ENCODE measurements around the gene ORC5. TPM values are rescaled to one million over a fixed set of nuclear protein-coding genes. Genes with fewer than 3 reads are reported as not detected.
A peak's percentile ranks its signal among the peaks of the same experiment; 100 is the strongest.
"Not testable (repeated sequence)": the region's sequence is repeated elsewhere in the genome, so short reads cannot be mapped to it uniquely, and the experiment has no call there.

Gene ORC5
- total RNA-seq, 3 donors from 2014 or later (not counting 1 experiment from before 2014, with no cell fraction given): 7.3 to 13.6 (median 11.8) TPM

DNA sequence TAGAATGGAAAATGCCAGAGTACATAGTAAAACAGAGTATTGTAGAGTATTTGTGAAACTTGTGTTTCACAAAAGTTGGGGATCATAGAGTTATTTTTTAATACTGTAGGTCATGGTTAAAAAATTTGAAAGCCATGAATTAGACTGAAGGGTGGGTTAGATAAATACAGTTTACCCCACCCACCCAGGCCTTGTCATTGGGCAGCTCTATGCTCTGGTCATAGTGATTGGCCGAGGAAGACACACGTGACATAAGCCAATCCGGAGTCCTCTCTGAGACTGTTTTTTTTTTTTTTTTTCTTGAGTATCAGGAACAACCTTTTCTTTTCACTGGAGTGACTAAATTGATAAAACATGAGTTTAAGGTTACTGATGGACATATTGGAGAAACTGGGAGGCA lies 33.3 kb upstream of the ORC5 start:
- intact Hi-C loops (cut with micrococcal nuclease): no loop called here
- H3K9me3 Mint-ChIP-seq: no peaks in the 10 kb centered on the region
- TF ChIP-seq, protein P1, sequence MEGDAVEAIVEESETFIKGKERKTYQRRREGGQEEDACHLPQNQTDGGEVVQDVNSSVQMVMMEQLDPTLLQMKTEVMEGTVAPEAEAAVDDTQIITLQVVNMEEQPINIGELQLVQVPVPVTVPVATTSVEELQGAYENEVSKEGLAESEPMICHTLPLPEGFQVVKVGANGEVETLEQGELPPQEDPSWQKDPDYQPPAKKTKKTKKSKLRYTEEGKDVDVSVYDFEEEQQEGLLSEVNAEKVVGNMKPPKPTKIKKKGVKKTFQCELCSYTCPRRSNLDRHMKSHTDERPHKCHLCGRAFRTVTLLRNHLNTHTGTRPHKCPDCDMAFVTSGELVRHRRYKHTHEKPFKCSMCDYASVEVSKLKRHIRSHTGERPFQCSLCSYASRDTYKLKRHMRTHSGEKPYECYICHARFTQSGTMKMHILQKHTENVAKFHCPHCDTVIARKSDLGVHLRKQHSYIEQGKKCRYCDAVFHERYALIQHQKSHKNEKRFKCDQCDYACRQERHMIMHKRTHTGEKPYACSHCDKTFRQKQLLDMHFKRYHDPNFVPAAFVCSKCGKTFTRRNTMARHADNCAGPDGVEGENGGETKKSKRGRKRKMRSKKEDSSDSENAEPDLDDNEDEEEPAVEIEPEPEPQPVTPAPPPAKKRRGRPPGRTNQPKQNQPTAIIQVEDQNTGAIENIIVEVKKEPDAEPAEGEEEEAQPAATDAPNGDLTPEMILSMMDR (IDR thresholded peaks at IDR 0.05): no peak

DNA sequence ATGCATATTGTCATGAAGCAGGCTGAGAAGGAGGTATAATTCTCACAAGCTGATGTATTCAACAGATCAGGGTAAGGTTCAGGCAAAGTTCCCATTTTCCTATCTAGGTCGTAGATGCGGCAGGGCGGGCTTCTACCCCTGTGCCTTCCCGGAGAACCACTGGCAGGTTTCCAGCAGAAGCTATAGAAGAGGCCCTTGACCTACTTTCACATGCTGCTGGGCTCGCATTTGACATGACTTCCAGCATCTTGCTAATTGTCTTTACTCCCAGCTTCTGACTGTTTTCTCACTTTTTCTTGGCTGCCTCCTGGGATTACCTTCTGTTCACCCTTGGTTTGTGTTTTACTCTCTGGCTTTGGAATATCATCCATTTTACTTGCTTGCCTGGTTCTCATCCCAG lies 32.6 kb upstream of the ORC5 start:
- no peak overlapping the region for H3K4me3 ChIP-seq (ENCODE audit: low read length)
- Mint-ChIP-seq H3K4me1 (no peaks in the 10 kb centered on the region), H3K27me3 (ENCODE audit: low read depth in 2 of 2) (peaks cover 26 to 46% of the 10 kb centered on the region in 2 donors), H3K4me3 (no peak overlapping the region), H3K27ac (no peak overlapping the region), H3K36me3 (no peaks in the 10 kb centered on the region), H3K9me3 (no peaks in the 10 kb centered on the region)
- intact Hi-C loops (cut with micrococcal nuclease): no loop called here
- H3K9me3 ChIP-seq (ENCODE audit: control insufficient read depth, insufficient read depth, low read length): no peaks in the 10 kb centered on the region
- H3K4me1 ChIP-seq (ENCODE audit: control insufficient read depth, insufficient read depth, low read length): no peaks in the 10 kb centered on the region
- no peak for ATAC-seq
- H3K36me3 ChIP-seq (ENCODE audit: control insufficient read depth, insufficient read depth, low read length): no peaks in the 10 kb centered on the region
- no peak overlapping the region for H3K27ac ChIP-seq (ENCODE audit: low read length)
- DNase-seq: no peak
- WGBS (ENCODE audit: insufficient coverage): 80% methylated on average over 5 of the region's 5 CpGs
- H3K27me3 ChIP-seq (ENCODE audit: control insufficient read depth, insufficient read depth, low read length): peaks cover 2% of the 10 kb centered on the region
- TF ChIP-seq, protein P1 (IDR thresholded peaks at IDR 0.05): no peak

More for the DNA sequence above, 33.3 kb upstream of the ORC5 start:
- ATAC-seq (no peak), DNase-seq (no peak)
- H3K27me3 ChIP-seq (ENCODE audit: control insufficient read depth, insufficient read depth, low read length): peaks cover 2% of the 10 kb centered on the region
- H3K9me3 ChIP-seq (ENCODE audit: control insufficient read depth, insufficient read depth, low read length): no peaks in the 10 kb centered on the region
- no peaks in the 10 kb centered on the region for H3K36me3 Mint-ChIP-seq
- H3K27ac Mint-ChIP-seq: no peak overlapping the region
- H3K4me3 ChIP-seq (ENCODE audit: low read length): no peak overlapping the region
- no peak overlapping the region for H3K27ac ChIP-seq (ENCODE audit: low read length)
- WGBS (ENCODE audit: insufficient coverage): 88% methylated on average over 3 of the region's 3 CpGs
- H3K27me3 Mint-ChIP-seq (ENCODE audit: low read depth in 2 of 2): peaks cover 26 to 47% of the 10 kb centered on the region in 2 donors
- H3K4me3 Mint-ChIP-seq: no peak overlapping the region
- H3K4me1 Mint-ChIP-seq: no peaks in the 10 kb centered on the region
- no peaks in the 10 kb centered on the region for H3K4me1 ChIP-seq (ENCODE audit: control insufficient read depth, insufficient read depth, low read length)
- H3K36me3 ChIP-seq (ENCODE audit: control insufficient read depth, insufficient read depth, low read length): no peaks in the 10 kb centered on the region

DNA sequence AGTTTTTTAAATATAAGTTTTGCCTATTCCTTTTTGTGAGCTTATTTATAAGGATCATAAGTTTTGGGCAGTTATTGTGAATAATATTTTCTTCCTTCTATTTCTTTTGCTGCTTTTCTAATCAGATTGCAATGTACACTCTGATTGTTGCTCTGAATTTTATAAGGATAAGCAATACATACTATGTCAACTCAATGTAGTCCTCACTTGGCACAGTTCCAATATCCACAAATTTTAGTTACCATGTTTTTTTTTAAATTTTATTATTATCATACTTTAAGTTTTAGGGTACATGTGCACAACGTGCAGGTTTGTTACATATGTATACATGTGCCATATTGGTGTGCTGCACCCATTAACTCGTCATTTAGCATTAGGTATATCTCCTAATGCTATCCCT lies 27.2 kb upstream of the ORC5 start:
- H3K27me3 Mint-ChIP-seq (ENCODE audit: low read depth in 2 of 2): peaks cover 18 to 26% of the 10 kb centered on the region in 2 donors
- H3K9me3 ChIP-seq (ENCODE audit: control insufficient read depth, insufficient read depth, low read length); H3K27ac Mint-ChIP-seq; H3K9me3 Mint-ChIP-seq; ATAC-seq; H3K4me3 Mint-ChIP-seq; DNase-seq; H3K4me1 Mint-ChIP-seq; intact Hi-C loops (cut with micrococcal nuclease); H3K27me3 ChIP-seq (ENCODE audit: control insufficient read depth, insufficient read depth, low read length); H3K27ac ChIP-seq (ENCODE audit: low read length); H3K4me3 ChIP-seq (ENCODE audit: low read length); H3K4me1 ChIP-seq (ENCODE audit: control insufficient read depth, insufficient read depth, low read length); H3K36me3 ChIP-seq (ENCODE audit: control insufficient read depth, insufficient read depth, low read length); H3K36me3 Mint-ChIP-seq: not testable (repeated sequence)
- no CpG with 5 or more reads among the region's 2 CpGs for WGBS (ENCODE audit: insufficient coverage)

DNA sequence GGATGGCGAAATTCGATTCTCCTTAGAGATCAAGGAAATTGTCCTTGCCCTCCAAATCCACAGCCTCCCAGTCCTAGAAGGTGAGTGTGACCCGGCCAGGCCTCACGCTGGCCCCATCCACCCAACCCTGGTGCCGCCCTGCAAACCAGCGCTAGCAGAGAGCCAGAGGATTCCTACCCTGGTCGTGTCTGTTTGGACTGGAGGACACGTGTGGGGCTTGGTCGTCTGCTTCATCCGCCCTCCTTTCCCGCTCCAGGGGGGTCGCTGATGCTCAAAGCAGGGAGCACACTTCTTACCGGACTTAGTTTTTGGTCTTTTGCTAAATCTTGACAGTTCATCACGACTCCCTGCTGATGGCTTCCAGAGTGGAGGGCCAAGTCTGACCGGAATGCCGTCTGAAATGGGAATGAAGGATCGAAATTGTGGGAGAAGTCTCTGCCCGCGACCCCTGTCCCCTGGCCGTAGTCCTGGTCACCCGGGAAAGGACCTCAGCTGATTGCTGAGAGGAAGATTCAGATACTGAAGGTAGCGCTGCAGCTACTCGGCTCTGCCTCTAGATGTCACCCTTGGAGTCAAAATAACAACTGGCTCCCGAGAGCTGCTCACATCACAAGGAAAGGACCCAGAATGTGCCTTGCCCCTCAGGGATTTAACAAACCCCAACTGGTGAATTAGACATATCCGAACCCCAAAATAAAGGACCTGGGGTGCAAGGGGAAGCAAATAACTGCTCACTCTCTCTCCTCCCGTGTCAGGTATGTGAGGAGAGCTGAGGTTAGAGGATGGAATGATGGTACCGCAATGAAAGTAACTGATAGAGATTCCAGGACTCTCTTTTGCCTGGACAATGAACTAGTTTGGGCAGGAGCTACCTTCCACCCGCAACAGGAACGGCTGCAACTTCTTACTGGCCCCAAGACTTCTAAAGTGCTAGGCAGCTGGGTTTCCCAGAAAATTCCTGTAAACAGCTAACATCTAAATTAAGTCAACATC lies 23.5 kb upstream of the ORC5 start:
- ATAC-seq (peak; percentile 76 to 91 (median 79)), DNase-seq (peak; percentile 18 to 66)
- H3K36me3 Mint-ChIP-seq: no peaks in the 10 kb centered on the region
- TF ChIP-seq, protein P1 (IDR thresholded peaks at IDR 0.05): peak; percentile 82
- peaks cover 5% of the 10 kb centered on the region for H3K4me1 ChIP-seq (ENCODE audit: control insufficient read depth, insufficient read depth, low read length)
- no peaks in the 10 kb centered on the region for H3K9me3 ChIP-seq (ENCODE audit: control insufficient read depth, insufficient read depth, low read length)
- no peak overlapping the region for H3K27ac ChIP-seq (ENCODE audit: low read length)
- no peaks in the 10 kb centered on the region for H3K36me3 ChIP-seq (ENCODE audit: control insufficient read depth, insufficient read depth, low read length)
- no peaks in the 10 kb centered on the region for H3K4me1 Mint-ChIP-seq
- no peaks in the 10 kb centered on the region for H3K27me3 ChIP-seq (ENCODE audit: control insufficient read depth, insufficient read depth, low read length)
- H3K9me3 Mint-ChIP-seq: no peaks in the 10 kb centered on the region
- 30% methylated on average over 28 of the region's 29 CpGs for WGBS (ENCODE audit: insufficient coverage)
- no peak overlapping the region for H3K27ac Mint-ChIP-seq
- H3K4me3 ChIP-seq (ENCODE audit: low read length): no peak overlapping the region
- intact Hi-C loops (cut with micrococcal nuclease): loop anchor here (1.0 kb wide), 1 partner anchor 617 kb away; no protein-coding TSS in a partner anchor
- no peak overlapping the region for H3K4me3 Mint-ChIP-seq
- H3K27me3 Mint-ChIP-seq (ENCODE audit: low read depth in 2 of 2): peaks cover 21 to 24% of the 10 kb centered on the region in 2 donors

Measured in natural killer cell (primary cell).